ENCODE data around the gene SMIM9. TPM values are rescaled to one million over a fixed set of nuclear protein-coding genes. Genes with fewer than 3 reads are reported as not detected.

The SMIM9 gene
- total RNA-seq, 2 donors from 2014 or later, result not detected

GRCh38 chrX:154804957-154805695, 29.3 kb downstream of the SMIM9 start, which contains the start of gene MPP1:
TSS of gene MPP1 (minus strand) at chrX:154805485. CDS start at chrX:154805373, 112 bp downstream.
- Histone ChIP-seq H3K36me3 (ENCODE audit: control insufficient read depth, insufficient read depth, low read length) (no peaks in the 10 kb centered on the region), H3K9me3 (ENCODE audit: control insufficient read depth, low read length) (peaks cover 11% of the 10 kb centered on the region), H3K9ac (ENCODE audit: extremely low read depth, low read length, poor library complexity, severe bottlenecking) (peak within 1 kb of the TSS; percentile 11), H3K27ac (ENCODE audit: low read depth, low read length) (no peak within 1 kb of the TSS), H3K4me1 (ENCODE audit: control insufficient read depth, insufficient read depth, low read length) (peaks cover 7% of the 10 kb centered on the region), H3K4me3 (ENCODE audit: low read length) (peak within 1 kb of the TSS; percentile 82), H3K27me3 (ENCODE audit: control insufficient read depth, insufficient read depth, low read length, poor library complexity, severe bottlenecking) (no peaks in the 10 kb centered on the region)
- H3K36me3 Mint-ChIP-seq (ENCODE audit: low read depth), result no peaks in the 10 kb centered on the region
- H3K4me3 Mint-ChIP-seq, result peak within 1 kb of the TSS; percentile 63
- DNase-seq, result peak; percentile 87
- H3K9me3 Mint-ChIP-seq, result peaks cover 53% of the 10 kb centered on the region
- WGBS, 2 experiments (ENCODE audit: insufficient coverage in 1 of 2, insufficient read length in 1 of 2), result 2 to 7% methylated on average over 8 to 65 of the region's 65 CpGs
- H3K27ac Mint-ChIP-seq, result no peak within 1 kb of the TSS
- TF ChIP-seq CTCF (conservative IDR thresholded peaks at IDR 0.05), result no peak
- peaks cover 20% of the 10 kb centered on the region for H3K4me1 Mint-ChIP-seq
- peaks cover 17% of the 10 kb centered on the region for H3K27me3 Mint-ChIP-seq (ENCODE audit: insufficient read depth)

- no peak for DNase-seq
- Mint-ChIP-seq H3K27ac (no peak overlapping the region), H3K4me3 (peak overlapping the region; percentile 63), H3K27me3 (ENCODE audit: insufficient read depth) (peaks cover 17% of the 10 kb centered on the region), H3K36me3 (ENCODE audit: low read depth) (no peaks in the 10 kb centered on the region), H3K4me1 (peaks cover 26% of the 10 kb centered on the region), H3K9me3 (peaks cover 58% of the 10 kb centered on the region)
- no peak for TF ChIP-seq CTCF (conservative IDR thresholded peaks at IDR 0.05)
- peak overlapping the region; percentile 11 for H3K9ac ChIP-seq (ENCODE audit: extremely low read depth, low read length, poor library complexity, severe bottlenecking)
- H3K9me3 ChIP-seq (ENCODE audit: control insufficient read depth, low read length), result peaks cover 11% of the 10 kb centered on the region
- peaks cover 7% of the 10 kb centered on the region for H3K4me1 ChIP-seq (ENCODE audit: control insufficient read depth, insufficient read depth, low read length)
- H3K36me3 ChIP-seq (ENCODE audit: control insufficient read depth, insufficient read depth, low read length), result no peaks in the 10 kb centered on the region
- H3K27ac ChIP-seq (ENCODE audit: low read depth, low read length), result no peak overlapping the region
- 60% methylated on average over 7 of the region's 7 CpGs; no CpG with 5 or more reads in 1 of the 2 experiments for WGBS, 2 experiments (ENCODE audit: insufficient coverage in 1 of 2, insufficient read length in 1 of 2)
- H3K27me3 ChIP-seq (ENCODE audit: control insufficient read depth, insufficient read depth, low read length, poor library complexity, severe bottlenecking), result no peaks in the 10 kb centered on the region
- H3K4me3 ChIP-seq (ENCODE audit: low read length), result peak overlapping the region; percentile 82
Measured at GRCh38 chrX:154804261-154804956, 30.1 kb downstream of the SMIM9 start.

- no peaks in the 10 kb centered on the region for H3K36me3 Mint-ChIP-seq (ENCODE audit: low read depth)
- Histone ChIP-seq H3K9ac (ENCODE audit: extremely low read depth, low read length, poor library complexity, severe bottlenecking) (no peak overlapping the region), H3K9me3 (ENCODE audit: control insufficient read depth, low read length) (peaks cover 11% of the 10 kb centered on the region), H3K27me3 (ENCODE audit: control insufficient read depth, insufficient read depth, low read length, poor library complexity, severe bottlenecking) (no peaks in the 10 kb centered on the region), H3K4me1 (ENCODE audit: control insufficient read depth, insufficient read depth, low read length) (peaks cover 7% of the 10 kb centered on the region), H3K27ac (ENCODE audit: low read depth, low read length) (no peak overlapping the region), H3K4me3 (ENCODE audit: low read length) (no peak overlapping the region), H3K36me3 (ENCODE audit: control insufficient read depth, insufficient read depth, low read length) (no peaks in the 10 kb centered on the region)
- H3K27ac Mint-ChIP-seq, result no peak overlapping the region
- peaks cover 19% of the 10 kb centered on the region for H3K27me3 Mint-ChIP-seq (ENCODE audit: insufficient read depth)
- peaks cover 46% of the 10 kb centered on the region for H3K9me3 Mint-ChIP-seq
- H3K4me1 Mint-ChIP-seq, result peaks cover 29% of the 10 kb centered on the region
- DNase-seq, result no peak
- 84% methylated on average over 2 of the region's 2 CpGs; no CpG with 5 or more reads in 1 of the 2 experiments for whole genome bisulfite sequencing, 2 experiments (ENCODE audit: insufficient coverage in 1 of 2, insufficient read length in 1 of 2)
- no peak overlapping the region for H3K4me3 Mint-ChIP-seq
- TF ChIP-seq CTCF (conservative IDR thresholded peaks at IDR 0.05), result no peak
Measured at GRCh38 chrX:154802947-154803346, 31.5 kb downstream of the SMIM9 start.
